HG03066 (cell line): Measurements from ENCODE around the gene SMG1.
"Not testable (repeated sequence)": the region's sequence is repeated elsewhere in the genome, so short reads cannot be mapped to it uniquely, and the experiment has no call there.

Source experiments
- ATAC-seq: cut with Tn5 transposase; IDR thresholded peaks from one replicate; pipeline ENCODE4 v1.9.1; 2021; ENCODE audit warnings: low read depth; ENCODE audit not compliant: unreplicated experiment

SMG1 gene

GRCh38 chr16:18774651-18775050, 151.6 kb downstream of the SMG1 start:
- not testable (repeated sequence) for ATAC-seq

GRCh38 chr16:18772171-18772570, 154.0 kb downstream of the SMG1 start:
- not testable (repeated sequence) for ATAC-seq

- ATAC-seq: not testable (repeated sequence)
These were observed 155.8 kb downstream of the SMG1 start for GRCh38 chr16:18770336-18770962.

GRCh38 chr16:18767217-18767616, 159.0 kb downstream of the SMG1 start:
- peak; percentile 52 for ATAC-seq

GRCh38 chr16:18762713-18763112, 163.5 kb downstream of the SMG1 start:
- ATAC-seq: peak; percentile 54

- peak; percentile 65 for ATAC-seq
These were observed 166.3 kb downstream of the SMG1 start for GRCh38 chr16:18759598-18760520.

- ATAC-seq: not testable (repeated sequence)
These were observed 168.1 kb downstream of the SMG1 start for GRCh38 chr16:18757960-18758660.

GRCh38 chr16:18756639-18757038, 169.6 kb downstream of the SMG1 start:
- ATAC-seq: not testable (repeated sequence)
